ENCODE measurements around the gene GTPBP6.

DNA sequence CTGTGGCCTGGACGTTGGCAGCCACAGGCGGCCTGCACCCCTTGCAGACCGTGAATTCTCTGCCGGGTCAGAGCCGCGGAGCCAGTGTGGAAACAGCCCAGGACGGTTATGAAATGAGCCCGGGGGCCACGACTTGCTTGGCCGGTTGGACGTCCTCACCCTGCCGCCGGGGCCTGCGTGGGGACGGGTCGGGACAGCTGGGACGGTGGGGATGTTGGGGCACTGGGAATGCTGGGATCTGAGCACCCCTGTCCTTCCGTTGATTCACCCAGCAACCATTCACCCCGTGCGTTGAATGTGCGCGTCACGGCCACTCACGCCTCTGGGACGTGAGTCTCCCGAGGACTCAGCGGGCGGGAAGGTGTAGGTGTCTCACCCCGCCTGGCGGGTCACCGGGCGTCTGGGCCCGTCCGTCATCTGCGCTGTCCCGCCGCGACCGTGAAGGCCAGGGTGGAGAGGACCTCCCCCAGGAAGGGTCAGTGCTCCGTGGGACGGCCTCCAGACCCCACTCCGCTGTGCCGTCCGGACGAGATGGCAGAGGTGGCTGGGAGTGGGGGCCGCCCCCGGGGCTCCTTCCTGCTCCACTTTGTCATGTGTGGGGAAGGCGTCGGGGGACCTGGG lies 41.9 kb downstream of the GTPBP6 start:
- TF ChIP-seq, protein P1, sequence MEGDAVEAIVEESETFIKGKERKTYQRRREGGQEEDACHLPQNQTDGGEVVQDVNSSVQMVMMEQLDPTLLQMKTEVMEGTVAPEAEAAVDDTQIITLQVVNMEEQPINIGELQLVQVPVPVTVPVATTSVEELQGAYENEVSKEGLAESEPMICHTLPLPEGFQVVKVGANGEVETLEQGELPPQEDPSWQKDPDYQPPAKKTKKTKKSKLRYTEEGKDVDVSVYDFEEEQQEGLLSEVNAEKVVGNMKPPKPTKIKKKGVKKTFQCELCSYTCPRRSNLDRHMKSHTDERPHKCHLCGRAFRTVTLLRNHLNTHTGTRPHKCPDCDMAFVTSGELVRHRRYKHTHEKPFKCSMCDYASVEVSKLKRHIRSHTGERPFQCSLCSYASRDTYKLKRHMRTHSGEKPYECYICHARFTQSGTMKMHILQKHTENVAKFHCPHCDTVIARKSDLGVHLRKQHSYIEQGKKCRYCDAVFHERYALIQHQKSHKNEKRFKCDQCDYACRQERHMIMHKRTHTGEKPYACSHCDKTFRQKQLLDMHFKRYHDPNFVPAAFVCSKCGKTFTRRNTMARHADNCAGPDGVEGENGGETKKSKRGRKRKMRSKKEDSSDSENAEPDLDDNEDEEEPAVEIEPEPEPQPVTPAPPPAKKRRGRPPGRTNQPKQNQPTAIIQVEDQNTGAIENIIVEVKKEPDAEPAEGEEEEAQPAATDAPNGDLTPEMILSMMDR (IDR thresholded peaks at IDR 0.05), result no peak
- TF ChIP-seq POLR2AphosphoS5 (IDR thresholded peaks at IDR 0.05), result no peak

Data from gastroesophageal sphincter (tissue), 3 donors.